GM12878 (cell line): Measurements from ENCODE around the gene CETN3. TPM values are rescaled to one million over a fixed set of nuclear protein-coding genes. Genes with fewer than 3 reads are reported as not detected.

Experiments used
- ATF2 ChIP-seq: IDR thresholded peaks from 2 replicates; pipeline ENCODE4 v1.6.1; 2012; ENCODE audit warnings: low read length, inconsistent platforms
- BHLHE40 ChIP-seq, 2 experiments: fragments of 450-650 bp in 1 of 2; IDR thresholded peaks; 2 replicates each; pipeline ENCODE4 v1.6.1; 2011 to 2017; ENCODE audit warnings: low read depth in 2 of 2, borderline replicate concordance in 1 of 2, improper control_type of control experiment in 1 of 2, low read length in 1 of 2, mild to moderate bottlenecking in 1 of 2
- BMI1 ChIP-seq: fragments of 450-650 bp; IDR thresholded peaks from 2 replicates; pipeline ENCODE4 v1.6.1; 2016; ENCODE audit warnings: mild to moderate bottlenecking, moderate library complexity, borderline replicate concordance
- CBFB ChIP-seq: IDR thresholded peaks from 2 replicates; pipeline ENCODE4 v1.6.1; 2016; ENCODE audit warnings: antibody characterized with exemption, low read depth
- CHD1 ChIP-seq: IDR thresholded peaks from 2 replicates; pipeline ENCODE4 v1.6.1; 2012; ENCODE audit warnings: low read depth, low read length, improper control_type of control experiment
- EED ChIP-seq: sonication (generic); IDR thresholded peaks from 2 replicates; pipeline ENCODE4 v1.6.1; 2016; ENCODE audit warnings: antibody characterized with exemption, low read depth
- HDAC2 ChIP-seq: fragments of 200-600 bp; sonication (generic); IDR thresholded peaks from 2 replicates; pipeline ENCODE4 v1.6.1; 2017
- HDGF ChIP-seq: fragments of 450-650 bp; IDR thresholded peaks from 2 replicates; pipeline ENCODE4 v1.6.1; 2016; ENCODE audit warnings: antibody characterized with exemption
- IKZF1 ChIP-seq: fragments of 450-650 bp; conservative IDR thresholded peaks from 2 replicates; pipeline ENCODE4 v1.6.1; 2017; ENCODE audit warnings: antibody characterized with exemption, mild to moderate bottlenecking
- JUNB ChIP-seq: IDR thresholded peaks from 2 replicates; pipeline ENCODE4 v1.6.1; 2016; ENCODE audit warnings: antibody characterized with exemption, mild to moderate bottlenecking
- KAT2A ChIP-seq: conservative IDR thresholded peaks from 2 replicates; pipeline ENCODE4 v1.6.1; 2011; ENCODE audit warnings: low read depth, low read length; ENCODE audit not compliant: control insufficient read depth
- MEF2A ChIP-seq: IDR thresholded peaks from 2 replicates; pipeline ENCODE4 v1.6.1; 2011; ENCODE audit warnings: low read depth, mild to moderate bottlenecking, low read length, moderate library complexity; ENCODE audit not compliant: insufficient read depth
- MTA2 ChIP-seq: fragments of 450-650 bp; IDR thresholded peaks from 2 replicates; pipeline ENCODE4 v1.6.1; 2016; ENCODE audit warnings: low read depth, mild to moderate bottlenecking, moderate library complexity
- NR2C1 ChIP-seq: fragments of 450-650 bp; IDR thresholded peaks from 2 replicates; pipeline ENCODE4 v1.6.1; 2017; ENCODE audit warnings: antibody characterized with exemption, mild to moderate bottlenecking, moderate library complexity
- POLR2A ChIP-seq: IDR thresholded peaks from 2 replicates; pipeline ENCODE4 v1.6.1; 2011; ENCODE audit warnings: low read depth, mild to moderate bottlenecking, low read length
- POU2F2 ChIP-seq: IDR thresholded peaks from 3 replicates; pipeline ENCODE4 v1.6.1; 2011; ENCODE audit warnings: low read depth, mild to moderate bottlenecking, low read length, borderline replicate concordance
- RAD51 ChIP-seq: fragments of 450-650 bp; IDR thresholded peaks from 2 replicates; pipeline ENCODE4 v1.6.1; 2016; ENCODE audit warnings: moderate library complexity, mild to moderate bottlenecking, inconsistent platforms
- TARDBP ChIP-seq: IDR thresholded peaks from 2 replicates; pipeline ENCODE4 v1.6.1; 2016; ENCODE audit warnings: borderline replicate concordance
- TBL1XR1 ChIP-seq: IDR thresholded peaks from 2 replicates; pipeline ENCODE4 v1.6.1; 2012; ENCODE audit warnings: low read depth, low read length, improper control_type of control experiment
- USF2 ChIP-seq: IDR thresholded peaks from 2 replicates; pipeline ENCODE4 v1.6.1; 2011; ENCODE audit warnings: low read depth, low read length, improper control_type of control experiment, borderline replicate concordance
- YBX1 ChIP-seq: fragments of 450-650 bp; IDR thresholded peaks from 2 replicates; pipeline ENCODE4 v1.6.1; 2016; ENCODE audit warnings: antibody characterized with exemption
- ZNF592 ChIP-seq: fragments of 450-650 bp; IDR thresholded peaks from 2 replicates; pipeline ENCODE4 v1.6.1; 2017; ENCODE audit warnings: mild to moderate bottlenecking, moderate library complexity
- polyA plus RNA-seq, 11 experiments: library from polyadenylated mRNA; depleted of rRNA in 4 of 11; unstranded in 6 of 11; stranded (reverse) in 5 of 11; fragments of >200 nt; fragmentation: Nextera tagmentation in 4 of 11; fragmentation: Illumina TruSeq in 1 of 11; extraction: Ambion mirVana in 4 of 11; extraction: Trizol in 1 of 11; gene quantifications; 1 replicate in 1 of 11; 2 replicates in 10 of 11; pipeline versions ENCODE4 v1.2.1 to v1.2.3, GENCODE V29; 2011 to 2016; ENCODE audit warnings: inconsistent platforms in 2 of 11, missing spikeins in 2 of 11, low read depth in 1 of 11
- total RNA-seq, 4 experiments: library from RNA; depleted of rRNA in 3 of 4; stranded (reverse); fragments of >200 nt in 3 of 4; fragmentation: Illumina TruSeq in 1 of 4; extraction: Trizol in 1 of 4; gene quantifications; 2 replicates each; pipeline versions ENCODE4 v1.2.1 to v1.2.3, GENCODE V29; 2013 to 2021
- TF ChIP-seq, protein P1 (sequence below): fragments of 450-650 bp; IDR thresholded peaks from 2 replicates; pipeline ENCODE4 v1.6.1; 2017; ENCODE audit warnings: low read depth, mild to moderate bottlenecking, moderate library complexity
- TF ChIP-seq, protein P2 (sequence below): IDR thresholded peaks from 2 replicates; pipeline ENCODE4 v1.6.1; 2012; ENCODE audit warnings: low read depth, low read length, improper control_type of control experiment

The CETN3 gene
- total and polyA plus RNA-seq, 10 of the 15 experiments (the other 5 are each of a cell fraction or from before 2014, with no cell fraction given): 16.8 to 59.1 (median 51.8) TPM

- TF ChIP-seq, protein P1, sequence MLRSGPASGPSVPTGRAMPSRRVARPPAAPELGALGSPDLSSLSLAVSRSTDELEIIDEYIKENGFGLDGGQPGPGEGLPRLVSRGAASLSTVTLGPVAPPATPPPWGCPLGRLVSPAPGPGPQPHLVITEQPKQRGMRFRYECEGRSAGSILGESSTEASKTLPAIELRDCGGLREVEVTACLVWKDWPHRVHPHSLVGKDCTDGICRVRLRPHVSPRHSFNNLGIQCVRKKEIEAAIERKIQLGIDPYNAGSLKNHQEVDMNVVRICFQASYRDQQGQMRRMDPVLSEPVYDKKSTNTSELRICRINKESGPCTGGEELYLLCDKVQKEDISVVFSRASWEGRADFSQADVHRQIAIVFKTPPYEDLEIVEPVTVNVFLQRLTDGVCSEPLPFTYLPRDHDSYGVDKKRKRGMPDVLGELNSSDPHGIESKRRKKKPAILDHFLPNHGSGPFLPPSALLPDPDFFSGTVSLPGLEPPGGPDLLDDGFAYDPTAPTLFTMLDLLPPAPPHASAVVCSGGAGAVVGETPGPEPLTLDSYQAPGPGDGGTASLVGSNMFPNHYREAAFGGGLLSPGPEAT: peak; percentile 77; the same call in 1 of the 2 replicates
- no peak for TF ChIP-seq NR2C1
- TF ChIP-seq, protein P2, sequence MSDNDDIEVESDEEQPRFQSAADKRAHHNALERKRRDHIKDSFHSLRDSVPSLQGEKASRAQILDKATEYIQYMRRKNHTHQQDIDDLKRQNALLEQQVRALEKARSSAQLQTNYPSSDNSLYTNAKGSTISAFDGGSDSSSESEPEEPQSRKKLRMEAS: no peak
- TF ChIP-seq MTA2: peak; percentile 87
- peak; percentile 79 for TF ChIP-seq IKZF1
- TF ChIP-seq POLR2A: no peak
- peak; percentile 61; the same call in 1 of the 2 replicates for TF ChIP-seq RAD51
- peak; percentile 17 for TF ChIP-seq USF2
- TF ChIP-seq CBFB: no peak
- no peak for TF ChIP-seq CHD1
- TF ChIP-seq BMI1: peak; percentile 53
- TF ChIP-seq HDAC2: no peak
- TF ChIP-seq ATF2: peak; percentile 52; the same call in 1 of the 2 replicates
- peak; percentile 66 for TF ChIP-seq JUNB
- TF ChIP-seq POU2F2: 0 out of 3 replicates have a peak, but pooled peaks have one; percentile 27
- no peak for TF ChIP-seq KAT2A
- peak; percentile 90 for TF ChIP-seq EED
- TF ChIP-seq TBL1XR1: no peak
- TF ChIP-seq HDGF: no peak
- TF ChIP-seq TARDBP: no peak
- TF ChIP-seq ZNF592: no peak
- no peak for TF ChIP-seq MEF2A
- TF ChIP-seq BHLHE40 (IDR thresholded peaks at IDR 0.05; ENCODE audit: borderline replicate concordance in 1 of 2, low read depth in 2 of 2, low read length in 1 of 2): peak in 1 of 2 experiments; percentile 58; a peak in 2 of 4 replicates
- TF ChIP-seq YBX1: no peak
Observed at GRCh38 chr5:90368454-90369246, 40.9 kb downstream of the CETN3 start (continued).
